Sigmoid colon (tissue), 4 donors: ENCODE measurements around the gene CDK5.

Experiments used
- CTCF ChIP-seq, 4 experiments: fragments of 450-650 bp in 3 of 4; fragments of 200-600 bp in 1 of 4; IDR thresholded peaks; one replicate each; pipeline ENCODE4 v1.5.1; 2016 to 2019; ENCODE audit warnings: antibody characterized with exemption in 4 of 4, mild to moderate bottlenecking in 3 of 4, moderate library complexity in 2 of 4
- EP300 ChIP-seq, 4 donors: sonication (generic); formaldehyde crosslinking; IDR thresholded peaks; one replicate each; pipeline ENCODE4 v1.6.1; 2017; ENCODE audit warnings: antibody characterized with exemption in 4 of 4
- POLR2A ChIP-seq, 2 donors: fragments of 450-650 bp; IDR thresholded peaks; one replicate each; pipeline ENCODE4 v1.6.1; 2016; ENCODE audit warnings: antibody characterized with exemption in 2 of 2, mild to moderate bottlenecking in 2 of 2, moderate library complexity in 2 of 2

- no peak for TF ChIP-seq CTCF (IDR thresholded peaks at IDR 0.05)
- TF ChIP-seq EP300 (IDR thresholded peaks at IDR 0.05) = no peak
- no peak for TF ChIP-seq POLR2A (IDR thresholded peaks at IDR 0.05)
These were observed 9.5 kb downstream of the CDK5 start, which contains the start of gene ASIC3 for GRCh38 chr7:151047976-151048815.
